NCI-H526 treated with DMSO at 0.1 percent for 48 hours (cell line): ENCODE measurements around the gene HLCS.
A peak's percentile ranks its signal among the peaks of the same experiment; 100 is the strongest.

Source experiments
- DNase-seq: peaks from one replicate; lab custom pipeline; 2025; lab: John Stamatoyannopoulos, UW

HLCS gene

DNA sequence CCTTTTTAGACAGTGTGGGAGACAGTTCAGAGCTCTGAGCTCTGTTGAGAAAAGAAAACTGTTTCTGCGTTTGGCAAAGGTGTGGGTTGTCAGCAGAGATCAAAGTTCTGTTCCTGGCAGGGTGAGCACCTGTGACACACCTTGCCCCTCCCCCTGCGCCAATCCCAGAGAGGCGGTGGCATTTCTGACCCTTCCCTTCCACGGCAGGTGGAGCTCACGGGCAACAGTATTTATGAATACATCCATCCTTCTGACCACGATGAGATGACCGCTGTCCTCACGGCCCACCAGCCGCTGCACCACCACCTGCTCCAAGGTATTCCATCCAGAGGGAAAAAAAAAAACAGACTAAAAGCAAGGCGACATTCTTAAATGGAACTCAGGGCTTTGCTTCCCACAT is 246.9 kb downstream of the HLCS start:
- peak; percentile 37 for DNase-seq

DNA sequence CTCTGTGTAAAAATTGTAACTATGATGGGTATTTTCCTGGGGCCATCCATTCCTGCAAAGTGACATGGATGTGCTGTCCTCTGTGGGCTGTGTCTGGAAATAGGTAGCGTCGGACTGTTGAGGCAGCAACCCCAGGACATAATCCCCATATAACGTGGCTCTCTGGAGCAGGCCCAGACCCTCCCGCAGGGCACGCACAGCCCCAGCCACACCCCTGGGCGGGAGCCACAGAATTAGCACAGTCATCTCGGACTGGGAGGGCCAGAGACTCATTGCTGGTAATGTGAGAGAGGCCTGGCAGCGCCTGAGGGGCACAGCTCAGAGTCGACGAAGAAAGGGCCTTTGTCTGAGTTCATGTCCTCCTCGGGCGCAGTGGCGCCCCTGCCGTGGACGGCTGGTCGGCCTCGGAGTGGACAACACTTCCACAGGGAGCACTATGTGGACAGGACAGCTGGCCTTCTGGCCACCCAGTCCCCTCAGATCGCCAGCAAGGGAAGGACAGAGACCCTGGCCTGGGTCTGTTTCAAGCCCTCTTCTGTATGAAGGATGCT is 247.4 kb downstream of the HLCS start:
- peak; percentile 43 for DNase-seq

DNA sequence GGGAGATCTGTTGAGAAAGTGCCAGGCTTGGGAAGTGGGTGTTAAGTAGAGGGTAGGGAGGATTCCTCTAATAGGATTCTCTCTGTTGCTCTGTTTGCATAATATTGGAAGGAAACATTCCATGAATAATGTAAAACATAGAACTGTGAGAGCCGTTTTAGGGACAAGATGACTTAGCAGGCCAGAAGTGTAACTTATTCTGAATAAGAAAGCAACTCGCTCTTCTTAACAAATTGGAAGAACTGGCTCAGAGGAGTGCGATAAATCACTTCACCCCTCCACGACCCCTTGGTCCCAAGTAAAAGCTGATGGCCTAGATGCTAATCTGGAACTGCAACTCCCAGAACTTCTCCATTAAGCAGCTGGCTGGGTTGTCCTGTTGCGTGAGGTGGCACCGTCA is 248.5 kb downstream of the HLCS start:
- DNase-seq = no peak

DNA sequence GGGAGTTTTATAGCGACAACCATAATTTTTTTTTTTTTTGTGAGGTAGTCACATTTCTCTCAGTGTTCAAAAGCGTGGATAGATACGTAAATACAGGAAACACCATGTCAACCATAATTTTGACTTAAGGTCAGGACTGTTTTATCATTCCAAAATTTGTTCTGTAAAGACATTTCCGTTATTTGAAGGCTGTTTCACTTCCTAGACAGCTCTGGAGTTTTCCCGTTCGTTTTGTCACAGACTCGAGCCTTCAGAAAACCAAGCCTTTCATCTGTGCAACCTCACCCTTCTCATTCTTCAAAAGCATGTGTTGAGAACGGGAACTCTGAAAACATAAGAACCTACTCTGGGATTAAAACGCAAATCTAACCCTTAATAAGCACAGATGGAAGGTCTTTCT is 249.6 kb downstream of the HLCS start:
- DNase-seq = no peak

DNA sequence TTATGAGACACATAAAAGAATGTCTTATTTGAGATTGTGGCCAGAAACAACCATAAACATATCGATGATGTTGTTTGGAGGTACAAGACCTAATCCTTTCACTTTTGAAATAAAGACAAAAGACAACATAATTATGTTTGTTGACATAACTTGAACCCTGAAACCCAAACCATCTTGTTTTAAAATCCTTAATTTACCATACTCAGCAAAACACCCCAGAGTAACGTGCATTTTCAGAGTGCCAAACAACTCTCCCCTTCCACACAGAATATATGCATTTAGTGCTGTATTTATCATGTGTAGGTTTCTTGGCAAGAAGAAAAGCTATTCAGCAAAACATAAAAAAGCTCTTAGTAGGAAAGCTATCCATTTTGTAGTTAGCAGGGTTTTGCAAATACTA is 250.1 kb downstream of the HLCS start:
- DNase-seq = no peak

DNA sequence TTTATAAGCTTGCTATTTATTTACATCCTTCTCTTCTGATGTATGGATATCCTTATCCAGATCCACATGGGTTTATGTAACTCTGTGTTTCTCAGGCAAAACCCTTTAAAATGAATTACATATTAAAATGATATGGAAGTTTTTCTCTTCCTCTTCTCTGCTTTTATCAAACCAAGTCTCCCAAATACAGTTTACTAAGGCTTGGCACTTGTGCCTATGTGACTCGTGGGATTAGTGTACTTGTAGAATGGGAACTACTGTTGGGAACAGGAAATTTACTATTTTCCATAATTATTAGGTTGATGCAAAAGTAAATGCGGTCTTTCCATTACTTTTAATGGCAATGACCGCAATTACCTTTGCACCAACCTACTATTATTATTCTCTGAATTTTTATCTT is 252.7 kb downstream of the HLCS start:
- DNase-seq = no peak

DNA sequence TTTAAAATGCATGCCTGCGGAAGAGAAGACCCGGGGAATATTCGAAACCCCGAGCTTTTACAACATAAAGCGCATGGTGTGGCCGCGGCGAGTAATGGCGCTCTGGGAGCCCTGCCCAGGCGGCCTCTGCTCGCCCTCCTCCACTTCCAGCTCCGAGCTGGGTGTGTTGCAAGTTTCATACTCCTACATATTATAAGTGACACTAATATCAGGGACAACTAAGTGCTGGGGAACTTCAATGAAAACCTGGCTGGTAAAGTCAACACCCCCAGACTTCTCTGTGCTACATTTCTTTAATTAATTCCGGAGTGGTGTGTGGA is 255.8 kb downstream of the HLCS start:
- no peak for DNase-seq

DNA sequence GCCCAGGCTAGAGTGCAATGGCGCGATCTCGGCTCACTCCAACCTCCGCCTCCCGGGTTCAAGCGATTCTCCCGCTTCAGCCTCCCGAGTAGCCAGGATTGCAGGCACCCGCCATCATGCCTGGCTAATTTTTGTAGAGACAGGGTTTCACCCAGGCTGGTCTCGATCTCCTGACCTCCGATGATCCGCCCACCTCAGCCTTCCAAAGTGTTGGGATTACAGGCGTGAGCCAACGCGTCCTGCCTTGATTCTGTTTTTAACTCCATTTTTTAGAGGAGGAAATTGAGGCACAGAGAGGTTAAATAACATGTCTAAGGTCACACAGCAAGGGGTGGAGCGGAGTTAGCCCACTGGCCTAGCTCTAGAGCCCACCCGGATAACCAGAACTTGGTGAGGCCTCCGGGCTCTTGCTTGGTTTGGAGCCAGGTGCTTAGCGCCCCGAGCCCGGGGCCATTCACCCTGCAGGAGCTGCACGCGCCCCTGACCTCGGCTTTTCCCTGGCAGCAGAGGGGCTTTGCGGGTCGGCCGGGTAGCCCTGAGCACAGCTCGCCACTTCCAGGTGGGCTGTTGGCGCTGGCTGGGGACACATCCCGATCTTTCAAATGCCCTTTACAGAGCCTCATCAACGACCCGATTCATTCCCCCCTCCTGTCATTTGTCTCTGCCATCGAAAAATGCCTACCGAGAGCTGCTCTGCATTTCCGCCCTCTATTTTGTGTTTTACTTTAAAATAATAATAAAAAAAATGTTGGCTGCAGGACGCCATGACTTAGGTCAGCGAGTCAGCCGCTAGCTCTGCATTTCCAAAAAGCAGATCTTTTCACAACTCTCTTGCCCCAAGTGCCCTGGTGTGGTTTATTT is 256.4 kb downstream of the HLCS start:
- DNase-seq = no peak

DNA sequence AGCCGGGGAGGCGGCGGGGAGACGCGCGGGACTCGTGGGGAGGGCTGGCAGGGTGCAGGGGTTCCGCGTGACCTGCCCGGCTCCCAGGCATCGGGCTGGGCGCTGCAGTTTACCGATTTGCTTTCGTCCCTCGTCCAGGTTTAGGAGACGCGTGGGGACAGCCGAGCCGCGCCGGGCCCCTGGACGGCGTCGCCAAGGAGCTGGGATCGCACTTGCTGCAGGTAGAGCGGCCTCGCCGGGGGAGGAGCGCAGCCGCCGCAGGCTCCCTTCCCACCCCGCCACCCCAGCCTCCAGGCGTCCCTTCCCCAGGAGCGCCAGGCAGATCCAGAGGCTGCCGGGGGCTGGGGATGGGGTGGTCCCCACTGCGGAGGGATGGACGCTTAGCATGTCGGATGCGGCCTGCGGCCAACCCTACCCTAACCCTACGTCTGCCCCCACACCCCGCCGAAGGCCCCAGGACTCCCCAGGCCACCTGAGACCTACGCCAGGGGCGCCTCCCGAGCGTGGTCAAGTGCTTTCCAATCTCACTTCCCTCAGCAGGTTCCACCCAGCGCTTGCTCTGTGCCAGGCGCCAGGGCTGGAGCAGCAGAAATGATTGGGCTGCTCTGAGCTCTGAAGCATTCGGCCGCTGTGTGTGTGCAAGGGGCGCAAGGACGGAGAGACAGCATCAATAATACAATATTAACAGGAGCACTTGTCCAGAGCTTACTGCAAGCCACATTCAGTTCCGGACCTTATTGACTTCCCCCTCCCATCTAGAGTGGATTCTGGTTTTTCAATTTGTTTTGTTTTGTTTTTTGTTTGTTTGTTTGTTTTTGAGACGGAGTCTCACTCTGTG is 257.2 kb downstream of the HLCS start:
- DNase-seq = no peak

DNA sequence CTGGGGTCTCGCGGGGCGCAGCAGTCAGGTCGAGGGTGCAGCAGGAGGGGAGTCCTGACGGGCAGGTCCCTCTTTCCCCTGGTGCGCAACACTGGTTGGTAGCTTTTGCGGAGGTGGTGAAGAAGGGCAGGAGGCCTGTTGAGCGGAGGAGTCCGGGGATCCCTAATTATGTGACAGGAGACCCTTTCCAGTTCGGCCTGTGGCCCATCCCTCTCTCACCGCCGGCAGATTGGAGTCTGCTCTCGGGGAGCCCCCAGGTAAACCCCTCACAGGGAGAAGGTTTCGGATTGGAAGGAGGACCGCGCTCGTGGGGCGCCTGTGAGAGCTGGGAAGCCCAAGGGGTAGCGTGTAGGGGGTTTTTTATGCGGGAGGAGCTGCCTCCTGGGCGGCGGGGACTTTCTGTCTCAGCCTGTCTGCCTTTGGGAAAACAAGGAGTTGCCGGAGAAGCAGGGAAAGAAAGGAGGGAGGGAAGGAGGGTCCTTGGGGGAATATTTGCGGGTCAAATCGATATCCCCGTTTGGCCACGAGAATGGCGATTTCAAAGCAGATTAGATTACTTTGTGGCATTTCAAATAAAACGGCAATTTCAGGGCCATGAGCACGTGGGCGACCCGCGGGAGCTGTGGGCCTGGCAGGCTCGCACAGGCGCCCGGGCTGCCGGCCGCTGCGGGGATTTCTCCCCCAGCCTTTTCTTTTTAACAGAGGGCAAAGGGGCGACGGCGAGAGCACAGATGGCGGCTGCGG is 258.0 kb downstream of the HLCS start:
- DNase-seq = no peak

DNA sequence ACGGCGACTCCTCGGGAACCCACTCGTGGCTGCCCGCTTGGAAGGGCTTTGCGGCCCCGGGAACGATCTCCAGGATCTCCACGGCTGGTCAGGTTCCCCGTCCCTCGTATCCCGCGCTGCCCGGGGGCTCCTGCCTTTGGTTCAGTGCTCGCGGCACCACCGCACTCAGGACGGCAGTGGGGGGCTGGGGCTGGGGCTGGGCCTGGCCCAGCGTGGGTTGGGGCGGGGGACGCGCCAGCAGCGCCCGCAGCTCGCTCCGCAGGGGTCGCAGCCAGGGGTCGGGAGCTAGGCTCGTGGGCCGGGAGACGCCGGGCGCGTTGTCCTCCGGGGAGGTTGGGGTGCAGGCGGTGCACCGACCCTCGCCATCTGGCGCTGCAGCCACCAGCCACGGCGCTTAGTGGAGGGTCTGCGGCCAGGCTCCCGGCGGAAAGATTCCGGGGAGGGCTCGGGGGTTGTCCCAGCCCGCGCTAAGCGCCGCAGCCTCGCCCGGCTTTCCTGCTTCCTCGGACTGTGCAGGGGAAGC is 258.6 kb downstream of the HLCS start:
- no peak for DNase-seq

DNA sequence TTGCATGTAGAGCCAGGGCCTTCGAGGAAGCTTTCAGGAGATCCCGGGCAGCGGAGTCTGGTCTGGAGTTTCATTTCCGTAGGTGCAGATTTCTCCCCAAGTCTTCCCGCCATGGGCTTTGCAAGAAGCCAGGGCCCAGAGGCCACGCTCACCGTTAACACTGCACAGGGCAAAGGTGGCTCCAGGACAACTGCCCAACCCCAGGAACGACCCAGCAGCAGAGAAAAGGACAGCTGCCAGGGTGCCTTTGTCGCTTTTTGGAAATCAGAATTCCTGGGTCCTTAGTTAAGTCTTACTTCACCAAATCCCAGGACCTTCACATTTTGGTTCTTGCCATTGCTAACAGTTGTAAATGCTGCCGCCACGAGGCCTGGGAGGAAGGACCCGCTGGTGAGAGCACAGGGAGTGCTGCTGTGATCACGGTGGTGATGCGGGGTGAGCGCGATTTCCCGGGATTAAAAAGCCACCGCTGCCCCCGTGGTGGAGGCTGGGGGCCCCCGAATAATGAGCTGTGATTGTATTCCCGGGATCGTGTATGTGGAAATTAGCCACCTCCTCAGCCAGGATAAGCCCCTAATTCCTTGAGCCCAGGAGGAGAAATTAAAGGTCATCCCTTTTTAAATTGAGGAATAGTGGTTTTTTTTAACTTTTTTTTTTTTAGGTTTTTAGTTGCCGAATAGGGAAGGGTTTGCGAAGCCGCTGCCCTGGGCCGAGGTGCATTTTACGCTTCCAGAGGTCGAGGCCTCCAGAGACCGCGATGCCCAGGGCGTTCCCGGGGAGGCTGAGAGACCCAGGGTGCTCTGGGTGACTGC is 259.3 kb downstream of the HLCS start:
- DNase-seq = no peak

DNA sequence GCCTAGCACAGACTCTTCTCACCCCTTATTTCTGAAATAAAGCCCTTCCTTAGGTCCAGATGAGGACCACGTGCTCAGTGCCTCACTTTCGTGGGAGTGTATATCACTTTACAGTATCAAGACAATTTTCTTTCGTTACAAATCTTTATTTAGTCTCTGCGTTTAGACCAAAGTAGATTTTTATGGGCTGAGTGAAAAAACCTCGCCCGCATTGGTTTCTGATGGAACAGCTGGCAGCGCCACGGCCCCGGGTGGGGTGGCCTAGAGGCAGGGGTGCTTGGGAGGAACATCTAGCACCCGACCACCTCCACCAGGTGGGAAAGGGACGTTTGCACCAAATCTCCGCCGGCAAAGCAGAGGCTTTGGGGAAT is 260.0 kb downstream of the HLCS start:
- DNase-seq = no peak

DNA sequence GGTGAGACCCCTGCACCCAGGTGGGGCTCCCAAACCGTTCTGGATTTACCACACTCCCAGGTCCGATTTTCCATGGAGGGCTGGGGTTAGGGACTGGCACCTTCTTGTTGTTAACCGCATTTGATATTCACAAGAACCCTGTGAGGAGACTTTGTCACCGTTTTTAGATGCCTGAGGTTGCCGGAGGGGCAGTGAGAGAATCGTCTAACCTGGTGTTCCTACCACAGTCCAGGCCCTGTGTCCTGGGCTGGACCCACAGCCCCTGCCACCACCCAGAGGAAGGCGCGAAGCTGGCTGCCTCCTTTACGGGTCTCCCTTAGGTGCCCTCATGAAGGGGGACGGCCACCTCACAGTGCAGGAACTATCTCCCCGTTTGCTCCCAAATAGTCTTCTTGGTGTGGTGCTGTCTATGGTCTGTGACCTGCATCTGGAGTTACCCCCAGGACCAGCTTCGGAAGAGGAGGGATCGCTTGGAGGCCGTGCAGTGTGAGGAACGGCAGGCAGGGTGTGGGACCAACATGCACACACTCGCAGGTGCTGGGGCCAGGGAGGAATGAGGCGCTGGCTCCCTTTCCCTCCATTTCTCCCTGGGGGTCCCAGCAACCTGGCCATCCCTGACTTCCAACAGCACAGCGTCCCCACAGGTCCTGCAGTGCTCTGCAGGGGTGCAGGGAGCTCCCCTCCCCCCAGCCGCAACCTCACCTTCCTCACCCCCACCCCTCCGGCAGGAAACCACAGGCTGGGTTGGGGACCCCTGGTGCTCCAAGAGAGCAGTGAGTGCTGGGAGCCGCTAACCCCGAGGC is 260.6 kb downstream of the HLCS start:
- no peak for DNase-seq

DNA sequence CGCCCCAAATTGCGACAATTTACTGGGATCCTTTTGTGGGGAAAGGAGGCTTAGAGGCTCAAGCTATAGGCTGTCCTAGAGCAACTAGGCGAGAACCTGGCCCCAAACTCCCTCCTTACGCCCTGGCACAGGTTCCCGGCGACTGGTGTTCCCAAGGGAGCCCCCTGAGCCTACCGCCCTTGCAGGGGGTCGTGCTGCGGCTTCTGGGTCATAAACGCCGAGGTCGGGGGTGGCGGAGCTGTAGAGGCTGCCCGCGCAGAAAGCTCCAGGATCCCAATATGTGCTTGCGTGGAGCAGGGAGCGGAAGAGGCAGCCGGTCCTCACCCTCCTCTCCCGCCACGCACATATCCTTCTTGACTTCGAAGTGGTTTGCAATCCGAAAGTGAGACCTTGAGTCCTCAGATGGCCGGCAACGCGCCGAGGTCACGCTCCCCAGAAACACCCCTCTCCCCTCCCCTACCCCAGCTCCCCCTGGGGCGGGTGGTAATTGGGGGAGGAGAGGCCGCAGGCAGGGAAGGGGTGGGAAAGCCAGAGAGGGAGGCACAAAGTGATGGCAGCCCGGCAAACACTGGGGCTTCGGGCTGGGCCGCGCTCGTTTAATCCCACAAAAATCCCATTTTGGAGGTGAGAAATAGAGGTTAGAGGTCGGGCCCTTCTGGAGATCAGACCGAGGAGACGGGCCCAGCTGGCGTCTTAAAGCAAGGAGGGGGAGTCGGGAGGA is 261.4 kb downstream of the HLCS start:
- no peak for DNase-seq

DNA sequence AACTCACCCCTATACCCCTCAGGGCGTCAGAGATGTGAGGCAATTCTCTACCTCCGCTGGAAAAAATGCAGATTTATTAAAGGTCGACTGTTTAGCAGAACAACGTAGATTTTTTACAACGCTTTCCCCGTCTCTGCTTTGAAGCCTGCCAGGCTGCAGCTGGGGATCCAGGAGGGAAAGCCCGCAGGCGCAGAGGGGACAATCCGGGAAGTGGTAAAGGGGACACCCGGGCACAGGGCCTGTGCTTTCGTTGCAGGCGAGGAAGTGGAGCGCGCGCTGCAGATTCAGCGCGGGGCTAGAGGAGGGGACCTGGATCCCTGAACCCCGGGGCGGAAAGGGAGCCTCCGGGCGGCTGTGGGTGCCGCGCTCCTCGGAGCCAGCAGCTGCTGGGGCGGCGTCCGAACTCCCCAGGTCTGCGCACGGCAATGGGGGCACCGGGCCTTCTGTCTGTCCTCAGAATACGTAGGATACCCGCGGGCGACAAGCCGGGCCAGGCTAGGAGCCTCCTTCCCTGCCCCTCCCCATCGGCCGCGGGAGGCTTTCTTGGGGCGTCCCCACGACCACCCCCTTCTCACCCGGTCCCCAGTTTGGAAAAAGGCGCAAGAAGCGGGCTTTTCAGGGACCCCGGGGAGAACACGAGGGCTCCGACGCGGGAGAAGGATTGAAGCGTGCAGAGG is 262.1 kb downstream of the HLCS start:
- no peak for DNase-seq

DNA sequence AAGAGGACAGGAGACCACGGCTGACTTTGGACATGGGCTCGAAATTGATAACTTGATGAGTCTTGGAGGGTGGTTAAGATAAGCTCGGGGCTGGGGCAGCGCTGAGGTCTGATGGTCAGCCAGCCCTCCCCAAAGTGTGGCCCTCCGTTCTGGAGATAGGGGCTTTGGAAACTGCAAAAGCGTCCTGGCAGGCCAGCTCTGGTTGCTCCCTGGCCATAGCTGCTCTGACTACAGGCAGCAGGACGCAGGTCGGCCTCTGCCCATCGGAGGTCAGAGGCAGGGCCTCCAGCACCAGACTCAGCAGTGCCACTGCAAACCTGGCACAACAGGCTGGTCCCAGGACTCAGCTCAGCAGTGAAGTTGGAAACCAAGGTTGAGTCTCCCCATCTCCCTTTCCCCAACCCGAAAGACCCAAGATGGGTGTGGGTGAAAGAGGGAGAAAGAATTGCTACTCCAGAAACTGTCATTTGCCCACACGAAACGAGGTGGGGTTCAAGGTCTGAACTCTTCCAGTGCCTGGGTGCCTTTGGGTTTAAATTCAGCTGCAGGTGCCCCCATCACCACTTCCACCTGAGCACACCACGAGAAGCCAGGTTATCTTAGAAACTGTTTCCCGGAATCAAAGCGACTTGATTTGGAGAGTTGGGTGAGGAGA is 262.7 kb downstream of the HLCS start:
- DNase-seq = no peak

DNA sequence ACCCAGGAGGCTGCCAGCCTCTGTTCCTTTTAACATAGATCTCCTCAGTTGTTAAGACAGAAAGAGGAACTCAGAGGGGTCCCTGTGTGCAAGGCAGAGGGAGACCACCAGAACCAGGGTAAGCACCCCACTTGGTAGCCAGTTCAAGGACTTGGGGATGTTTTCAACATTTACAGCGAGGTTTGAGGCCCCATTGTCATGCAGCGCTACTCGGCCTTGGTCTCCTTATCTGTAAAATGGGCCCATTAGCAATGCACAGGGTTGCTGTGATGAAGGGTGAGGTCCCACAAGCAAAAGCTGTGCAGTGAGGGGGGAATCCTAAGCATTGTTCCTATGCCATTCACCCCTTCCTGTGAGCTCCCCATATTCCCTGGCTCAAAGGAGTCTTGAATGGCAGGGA is 263.3 kb downstream of the HLCS start:
- no peak for DNase-seq

DNA sequence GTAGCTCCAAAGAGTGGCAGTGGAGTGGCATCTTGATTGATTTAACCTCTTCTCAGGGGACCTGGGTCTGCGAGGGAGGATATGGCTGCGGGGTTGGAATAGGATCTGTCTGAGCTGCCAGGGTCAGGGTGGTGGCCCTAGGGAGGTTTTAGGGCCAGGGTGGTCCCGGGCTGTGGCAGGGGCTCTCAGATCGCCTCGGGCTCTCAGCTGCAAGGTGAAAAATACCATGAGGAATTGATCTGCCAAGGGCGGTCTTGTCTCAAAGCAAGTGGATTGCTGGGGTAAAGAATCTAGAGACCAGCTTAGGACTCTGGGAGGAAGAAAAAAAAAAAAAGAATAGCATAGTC is 263.9 kb downstream of the HLCS start:
- no peak for DNase-seq
